ENCODE measurements around the gene NUP93. TPM values are rescaled to one million over a fixed set of nuclear protein-coding genes. Genes with fewer than 3 reads are reported as not detected.

Gene NUP93
- polyA plus RNA-seq, 5 donors = 60.7 to 67.2 (median 63.6) TPM

DNA sequence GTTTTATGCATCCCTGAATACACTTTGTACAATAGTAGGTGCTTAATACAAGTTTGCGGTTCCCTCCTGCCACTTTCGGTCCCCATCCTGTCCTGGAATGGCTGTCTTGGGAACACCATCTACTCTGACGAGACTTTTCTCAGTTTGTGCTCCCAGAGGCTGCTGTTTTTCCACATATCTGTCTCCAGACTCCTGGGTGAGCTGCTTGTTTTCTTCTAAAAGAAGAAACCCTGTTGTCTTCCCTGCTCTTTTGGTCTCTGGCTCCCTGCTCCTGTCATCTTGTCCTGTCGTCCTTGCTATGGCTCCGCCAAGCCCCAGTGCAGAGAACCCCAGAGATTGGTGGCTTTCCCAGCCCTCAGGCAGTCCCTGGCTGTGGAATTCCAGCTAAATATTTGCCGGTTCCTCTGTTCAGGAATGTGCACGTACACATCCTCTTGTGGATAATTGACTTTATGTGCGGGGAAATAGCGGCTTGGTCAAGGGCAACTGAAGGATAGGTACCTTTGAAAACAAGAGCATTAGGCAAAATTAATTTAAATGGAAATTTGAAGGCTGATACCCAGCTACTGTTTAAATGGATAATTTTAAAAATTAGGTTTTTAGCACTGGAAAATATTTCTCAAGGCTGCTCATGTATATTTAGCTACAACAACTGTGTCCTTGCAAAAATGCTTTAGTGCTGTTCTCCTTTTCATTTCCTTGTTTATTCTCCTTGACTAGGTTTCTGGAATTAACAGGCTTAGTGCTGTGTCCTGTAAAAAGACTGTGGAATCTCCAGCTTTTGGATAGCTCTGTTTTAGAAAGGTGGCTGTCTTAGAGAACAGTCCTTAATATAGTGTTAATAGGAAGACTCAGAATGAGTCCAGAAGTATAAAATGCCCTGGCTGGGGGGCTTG is 84.9 kb downstream of the NUP93 start:
- DNase-seq = no peak

- no peak for DNase-seq
Measured at GRCh38 chr16:56815721-56816120, 85.8 kb downstream of the NUP93 start.

- no peak for DNase-seq
Measured at GRCh38 chr16:56817056-56817455, 87.1 kb downstream of the NUP93 start.

DNA sequence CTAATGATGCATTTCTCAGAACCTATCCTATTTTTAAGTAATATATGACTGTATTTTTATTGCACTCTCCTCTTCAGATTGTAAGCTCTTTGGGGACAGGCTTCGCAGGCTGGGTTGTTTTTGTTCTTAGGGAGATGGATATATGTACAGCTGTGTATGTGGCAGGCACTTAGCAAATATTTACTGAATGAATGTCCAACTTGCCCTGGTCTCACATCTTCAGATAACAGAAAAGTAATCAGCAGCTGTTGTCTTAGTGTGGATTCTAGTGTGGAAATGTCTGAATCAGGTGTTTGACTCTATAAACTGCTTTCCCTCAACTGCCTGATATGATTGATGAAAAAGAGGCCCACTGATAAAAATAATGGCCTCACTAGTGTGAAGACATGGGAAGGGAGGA is 88.0 kb downstream of the NUP93 start:
- DNase-seq = no peak

DNA sequence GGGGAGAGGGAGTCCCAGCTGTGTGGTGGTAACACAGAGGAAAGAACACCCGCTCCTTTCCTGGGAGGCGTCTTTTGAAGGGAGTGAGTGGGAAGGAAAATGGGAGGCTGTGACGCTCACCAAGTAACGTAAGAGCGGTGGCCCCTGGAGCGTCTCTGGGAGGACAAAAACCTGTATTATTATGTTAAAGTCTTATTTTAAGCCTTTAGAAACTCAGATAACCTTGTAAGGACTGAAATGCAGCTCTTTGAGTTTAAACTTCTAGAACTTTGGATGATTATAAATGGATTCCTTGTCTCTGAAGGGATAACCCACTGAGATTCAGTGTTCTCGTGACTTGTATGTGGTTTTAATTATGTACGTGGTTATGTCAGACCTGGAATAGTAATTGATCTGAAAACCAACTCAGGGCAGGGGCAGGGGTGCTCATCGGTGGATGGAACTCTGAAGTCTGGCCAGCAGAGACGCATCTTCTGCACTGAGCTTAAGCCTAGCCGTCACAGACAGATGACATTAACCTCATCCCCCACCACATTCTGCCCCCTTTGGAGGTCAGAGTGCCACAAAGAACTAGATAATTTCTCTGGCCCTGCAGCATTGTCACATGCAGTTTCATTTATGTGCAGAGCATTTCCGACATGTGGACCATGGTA is 93.3 kb downstream of the NUP93 start:
- DNase-seq = no peak

- no peak for DNase-seq
Measured at GRCh38 chr16:56824331-56824730, 94.4 kb downstream of the NUP93 start.

- no peak for DNase-seq
Measured at GRCh38 chr16:56824804-56825203, 94.9 kb downstream of the NUP93 start.

GRCh38 chr16:56825826-56826225 is 95.9 kb downstream of the NUP93 start:
- no peak for DNase-seq

- no peak for DNase-seq
Measured at GRCh38 chr16:56828647-56829046, 98.7 kb downstream of the NUP93 start.

GRCh38 chr16:56830669-56831068 is 100.7 kb downstream of the NUP93 start:
- no peak for DNase-seq

DNA sequence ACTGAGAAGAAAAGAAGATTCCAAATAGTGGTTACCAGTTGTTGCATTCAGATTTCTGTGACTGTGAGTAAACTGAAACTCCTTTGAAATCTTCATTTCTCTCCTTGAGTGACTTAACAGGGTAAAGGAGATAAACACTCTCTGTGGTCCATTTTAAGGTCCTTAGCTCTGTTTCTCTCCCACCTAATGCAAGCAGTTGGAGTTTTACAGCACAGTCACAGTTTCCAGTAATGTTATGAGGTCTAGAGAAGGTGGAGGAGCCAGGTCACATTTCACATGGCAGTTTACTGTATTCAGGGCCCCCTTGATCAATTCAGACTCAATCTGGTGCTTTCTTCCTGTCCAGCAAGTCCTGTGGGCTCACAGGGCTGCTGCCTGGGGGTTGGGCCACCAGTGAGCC is 102.8 kb downstream of the NUP93 start:
- DNase-seq = no peak

GRCh38 chr16:56833243-56833970 is 103.5 kb downstream of the NUP93 start:
- no peak for DNase-seq

DNA sequence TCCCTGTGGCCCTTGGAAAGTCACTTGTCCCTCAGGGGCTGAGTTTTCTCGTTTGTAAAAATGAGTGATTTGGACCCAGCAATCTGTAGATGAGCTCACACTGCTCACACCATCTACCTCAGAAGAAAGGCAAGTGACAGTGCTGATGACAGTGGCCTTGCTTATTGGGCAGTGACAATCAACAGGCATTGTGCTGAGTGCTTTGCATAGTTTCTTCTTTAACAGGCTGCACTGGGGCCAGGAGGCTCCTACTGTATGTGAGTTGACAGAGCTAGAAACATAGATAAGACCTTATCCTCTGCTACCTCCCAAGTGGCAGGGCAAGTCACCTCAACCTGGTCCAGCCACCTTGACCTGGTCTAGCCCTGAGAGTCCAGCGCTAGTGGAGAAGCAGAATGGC is 105.4 kb downstream of the NUP93 start:
- no peak for DNase-seq

GRCh38 chr16:56836410-56837230 is 106.7 kb downstream of the NUP93 start:
- DNase-seq = no peak

- DNase-seq = no peak
Measured at GRCh38 chr16:56838622-56839337, 108.9 kb downstream of the NUP93 start.

DNA sequence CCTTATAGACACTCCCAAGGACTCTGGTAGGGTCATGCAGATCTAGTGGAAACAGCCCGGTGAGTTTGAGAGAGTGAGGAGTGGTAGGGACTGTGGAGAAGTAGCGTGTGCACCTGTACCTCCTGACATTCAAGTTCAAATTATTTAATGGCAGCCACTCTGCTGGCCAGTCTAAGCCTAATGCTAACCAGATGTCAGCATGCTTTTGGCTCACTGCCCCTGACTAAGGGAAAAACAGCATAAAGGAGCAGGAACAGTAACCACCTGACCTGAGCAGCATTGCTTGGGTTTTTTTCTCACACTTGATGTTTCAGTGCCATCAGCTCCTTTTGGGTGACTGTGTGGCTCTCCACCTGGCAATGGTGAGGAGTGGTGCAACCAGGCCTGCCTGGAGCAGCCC is 111.3 kb downstream of the NUP93 start:
- DNase-seq = no peak

DNA sequence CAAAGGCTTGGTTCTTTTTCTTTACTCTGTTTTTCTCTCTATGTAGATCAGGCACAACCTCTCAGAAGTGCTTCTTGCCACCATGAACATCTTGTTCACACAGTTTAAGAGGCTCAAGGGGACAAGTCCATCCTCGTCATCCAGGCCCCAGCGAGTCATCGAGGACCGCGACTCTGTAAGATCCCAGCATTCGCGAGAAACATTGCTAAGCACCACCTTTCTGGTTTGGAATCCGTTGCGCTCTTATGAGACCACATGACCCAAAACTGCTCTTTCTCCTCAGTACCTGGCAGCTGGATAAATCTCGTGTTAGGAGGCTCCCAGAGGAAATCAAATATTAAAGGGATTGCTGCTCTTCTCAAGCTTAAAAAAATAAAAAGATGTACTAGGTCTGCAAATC is 111.7 kb downstream of the NUP93 start:
- no peak for DNase-seq

- no peak for DNase-seq
Measured at GRCh38 chr16:56842133-56842532, 112.2 kb downstream of the NUP93 start.

- DNase-seq = no peak
Measured at GRCh38 chr16:56844056-56844455, 114.1 kb downstream of the NUP93 start.

DNA sequence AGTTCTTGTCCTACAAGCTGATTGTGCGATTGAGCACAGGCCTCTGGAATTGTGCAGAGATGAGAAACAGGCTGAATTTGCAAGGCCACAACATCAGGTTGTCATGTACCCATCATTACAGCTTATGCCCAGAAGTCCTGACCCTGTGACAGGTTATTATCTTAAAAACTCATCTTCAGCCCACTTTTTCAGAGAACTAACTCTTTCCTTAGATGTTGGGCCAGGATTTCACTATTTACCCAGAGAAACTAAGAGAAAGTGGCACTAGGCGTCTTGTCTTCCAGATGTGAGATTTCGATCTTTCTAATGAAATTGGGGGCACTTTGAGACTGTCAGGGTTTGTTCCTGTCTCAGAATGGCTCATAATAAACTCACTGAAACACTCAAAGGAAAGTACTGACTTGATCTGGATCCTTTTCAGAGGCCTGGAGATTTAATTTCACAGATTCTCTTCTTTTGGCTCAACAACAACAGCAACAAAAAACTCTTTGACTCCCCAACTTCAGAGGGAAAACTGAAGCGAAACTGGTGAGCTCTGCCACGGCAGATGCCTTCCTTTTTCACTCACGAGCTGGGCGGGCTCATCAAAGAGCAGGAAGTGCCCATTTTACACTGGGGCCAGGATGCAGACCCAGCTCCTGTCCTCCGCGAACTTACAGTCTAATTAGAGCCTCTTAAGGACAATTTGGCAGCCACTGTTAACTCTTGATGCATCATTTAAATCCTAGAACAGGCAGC is 117.4 kb downstream of the NUP93 start:
- DNase-seq = no peak

Data from right lung (tissue), 5 donors.